WTC11 (cell line): ENCODE results near the gene CPT1A. TPM values are rescaled to one million over a fixed set of nuclear protein-coding genes. Genes with fewer than 3 reads are reported as not detected.

Experiments
- ATAC-seq: fragments of 200-7000 bp; cut with Tn5 transposase; 2 replicates; pipeline ENCODE4 v1.10.0; 2021; ENCODE audit warnings: mild to moderate bottlenecking, moderate library complexity
- CTCF ChIA-PET: fragments of 300-600 bp; sonication (Branson Sonifier 250); formaldehyde crosslinking; loops from one replicate; lab custom pipeline; 2021; ENCODE audit warnings: antibody characterized with exemption; lab: Charles Lee
- POLR2A ChIA-PET: fragments of 350-600 bp; sonication (Branson Sonifier 250); formaldehyde crosslinking; loops from one replicate; lab custom pipeline; 2021; ENCODE audit warnings: antibody characterized with exemption; lab: Charles Lee
- DNase-seq: peaks from one replicate; pipeline ENCODE4 v3.0.0; 2021; ENCODE audit warnings: low spot score
- H3K27ac Mint-ChIP-seq: 2 replicates; pipeline ENCODE4 v1.8.0; 2021; ENCODE audit warnings: mixed read lengths
- H3K27me3 Mint-ChIP-seq: 2 replicates; pipeline ENCODE4 v1.8.0; 2021; ENCODE audit warnings: low read depth, mild to moderate bottlenecking, moderate library complexity, mixed read lengths
- H3K36me3 Mint-ChIP-seq: 2 replicates; pipeline ENCODE4 v1.8.0; 2021; ENCODE audit warnings: mixed read lengths
- H3K4me1 Mint-ChIP-seq: 2 replicates; pipeline ENCODE4 v1.8.0; 2022; ENCODE audit warnings: mixed read lengths
- H3K4me3 Mint-ChIP-seq: 2 replicates; pipeline ENCODE4 v1.8.0; 2021; ENCODE audit warnings: mild to moderate bottlenecking, moderate library complexity, mixed read lengths
- H3K9me3 Mint-ChIP-seq: 2 replicates; pipeline ENCODE4 v1.8.0; 2021; ENCODE audit warnings: mixed read lengths
- AR ChIP-seq: fragments of 250-450 bp; sonication (Bioruptor Pico); IDR thresholded peaks from 2 replicates; pipeline ENCODE4 v1.9.0; 2021; ENCODE audit warnings: mild to moderate bottlenecking
- ATF1 ChIP-seq: sonication (generic); formaldehyde crosslinking; IDR thresholded peaks from 2 replicates; pipeline ENCODE4 v1.8.1; 2023; ENCODE audit warnings: mild to moderate bottlenecking, moderate library complexity, missing genetic modification reagents
- ATF2 ChIP-seq: sonication (generic); formaldehyde crosslinking; IDR thresholded peaks from 2 replicates; pipeline ENCODE4 v1.8.1; 2022; ENCODE audit warnings: low read depth, missing genetic modification reagents, borderline replicate concordance
- E2F1 ChIP-seq: sonication (generic); formaldehyde crosslinking; IDR thresholded peaks from 2 replicates; pipeline ENCODE4 v1.8.0; 2022; ENCODE audit warnings: mild to moderate bottlenecking, missing genetic modification reagents
- ESRRA ChIP-seq: sonication (generic); formaldehyde crosslinking; IDR thresholded peaks from 2 replicates; pipeline ENCODE4 v1.8.1; 2022; ENCODE audit warnings: mild to moderate bottlenecking, missing genetic modification reagents, borderline replicate concordance
- FOXK1 ChIP-seq: sonication (generic); formaldehyde crosslinking; IDR thresholded peaks from 2 replicates; pipeline ENCODE4 v1.8.0; 2022; ENCODE audit warnings: mild to moderate bottlenecking, moderate library complexity, missing genetic modification reagents
- GTF2I ChIP-seq: fragments of 250-450 bp; sonication (Bioruptor Pico); conservative IDR thresholded peaks from 2 replicates; pipeline ENCODE4 v1.4.0; 2021; ENCODE audit warnings: mild to moderate bottlenecking
- IRF1 ChIP-seq: sonication (generic); formaldehyde crosslinking; IDR thresholded peaks from 2 replicates; pipeline ENCODE4 v1.8.0; 2023; ENCODE audit warnings: missing genetic modification reagents
- MYBL2 ChIP-seq: sonication (generic); formaldehyde crosslinking; IDR thresholded peaks from 2 replicates; pipeline ENCODE4 v1.8.1; 2023; ENCODE audit warnings: mild to moderate bottlenecking, moderate library complexity, missing genetic modification reagents
- NFE2L1 ChIP-seq: sonication (generic); formaldehyde crosslinking; IDR thresholded peaks from 2 replicates; pipeline ENCODE4 v1.8.1; 2023; ENCODE audit warnings: missing genetic modification reagents
- NR1H2 ChIP-seq: sonication (generic); formaldehyde crosslinking; IDR thresholded peaks from 2 replicates; pipeline ENCODE4 v1.9.0; 2021; ENCODE audit warnings: mild to moderate bottlenecking, moderate library complexity, missing genetic modification reagents
- NR3C1 ChIP-seq: sonication (generic); formaldehyde crosslinking; conservative IDR thresholded peaks from 2 replicates; pipeline ENCODE4 v1.8.1; 2023; ENCODE audit warnings: low read depth, mild to moderate bottlenecking, missing genetic modification reagents
- RELA ChIP-seq: sonication (generic); formaldehyde crosslinking; IDR thresholded peaks from 2 replicates; pipeline ENCODE4 v1.8.1; 2022; ENCODE audit warnings: missing genetic modification reagents, mild to moderate bottlenecking, borderline replicate concordance
- SOX15 ChIP-seq: fragments of 250-450 bp; sonication (Bioruptor Pico); IDR thresholded peaks from 2 replicates; pipeline ENCODE4 v1.9.0; 2021; ENCODE audit warnings: mild to moderate bottlenecking
- TEAD1 ChIP-seq: sonication (generic); formaldehyde crosslinking; IDR thresholded peaks from 2 replicates; pipeline ENCODE4 v1.8.0; 2022; ENCODE audit warnings: mild to moderate bottlenecking, missing genetic modification reagents
- ZBTB43 ChIP-seq: sonication (generic); formaldehyde crosslinking; IDR thresholded peaks from 2 replicates; pipeline ENCODE4 v1.8.1; 2023; ENCODE audit warnings: mild to moderate bottlenecking, missing genetic modification reagents
- ZNF263 ChIP-seq: sonication (generic); formaldehyde crosslinking; IDR thresholded peaks from 2 replicates; pipeline ENCODE4 v1.8.1; 2022; ENCODE audit warnings: low read depth, mild to moderate bottlenecking, moderate library complexity, missing genetic modification reagents
- ZNF281 ChIP-seq: sonication (generic); formaldehyde crosslinking; IDR thresholded peaks from 2 replicates; pipeline ENCODE4 v1.8.0; 2023; ENCODE audit warnings: mild to moderate bottlenecking, missing genetic modification reagents
- ZNF425 ChIP-seq: fragments of 250-450 bp; sonication (Bioruptor Pico); conservative IDR thresholded peaks from 2 replicates; pipeline ENCODE4 v1.9.0; 2021; ENCODE audit warnings: mild to moderate bottlenecking
- ZNF532 ChIP-seq: fragments of 250-450 bp; sonication (Bioruptor Pico); IDR thresholded peaks from 2 replicates; pipeline ENCODE4 v1.9.0; 2021; ENCODE audit warnings: mild to moderate bottlenecking, borderline replicate concordance
- total RNA-seq: library from RNA; stranded (reverse); gene quantifications from 3 replicates; pipeline ENCODE4 v1.2.3, GENCODE V29; 2021

CPT1A gene
- total RNA-seq, 1 experiment from 2014 or later, result 28.1 TPM

GRCh38 chr11:68766786-68767185 is 74.9 kb downstream of the CPT1A start:
- Mint-ChIP-seq H3K4me3 (no peak overlapping the region), H3K36me3 (peaks cover 14% of the 10 kb centered on the region), H3K27ac (no peak overlapping the region), H3K4me1 (peaks cover 10% of the 10 kb centered on the region), H3K27me3 (no peaks in the 10 kb centered on the region), H3K9me3 (no peaks in the 10 kb centered on the region)
- ChIA-PET POLR2A (no interaction called here), CTCF (interaction anchor here (0.6 to 2.8 kb wide), 2 partner anchors 31 to 190 kb away, joined by 3 to 9 read pairs; no protein-coding TSS in a partner anchor)
- no peak for DNase-seq
- ATAC-seq, result no peak
- TF ChIP-seq ZBTB43 (no peak), NR3C1 (no peak), TEAD1 (CRISPR knock-in tag) (no peak), AR (no peak), NFE2L1 (no peak), SOX15 (no peak), ATF2 (CRISPR knock-in tag) (no peak), NR1H2 (CRISPR knock-in tag) (no peak), GTF2I (CRISPR knock-in tag) (no peak), ESRRA (CRISPR knock-in tag) (no peak), RELA (CRISPR knock-in tag) (no peak), FOXK1 (CRISPR knock-in tag) (no peak), IRF1 (CRISPR knock-in tag) (no peak), ATF1 (CRISPR knock-in tag) (no peak), ZNF425 (CRISPR knock-in tag) (no peak), ZNF532 (CRISPR knock-in tag) (no peak), ZNF263 (CRISPR knock-in tag) (no peak), E2F1 (CRISPR knock-in tag) (no peak), MYBL2 (CRISPR knock-in tag) (no peak), ZNF281 (no peak)
